ENCODE data around the gene KRTAP4-11. TPM values are rescaled to one million over a fixed set of nuclear protein-coding genes. Genes with fewer than 3 reads are reported as not detected.
"Not testable (repeated sequence)": the region's sequence is repeated elsewhere in the genome, so short reads cannot be mapped to it uniquely, and the experiment has no call there.

Gene KRTAP4-11
- total RNA-seq, 2 experiments from 2014 or later = not detected

- no peaks in the 10 kb centered on the region for H3K36me3 Mint-ChIP-seq (ENCODE audit: low read depth)
- no peak for TF ChIP-seq CTCF (IDR thresholded peaks at IDR 0.05)
- ATAC-seq (ENCODE audit: poor library complexity) (no peak), DNase-seq (no peak)
- Histone ChIP-seq H3K4me3 (ENCODE audit: low read length) (no peak within 1 kb of the TSS), H3K27me3 (ENCODE audit: control insufficient read depth in 1 of 2, insufficient read depth in 2 of 2, low read length in 2 of 2) (no peaks in the 10 kb centered on the region), H3K4me1 (ENCODE audit: insufficient read depth, low read length) (no peaks in the 10 kb centered on the region), H3K27ac (ENCODE audit: low read depth in 1 of 2, low read length in 2 of 2) (no peak within 1 kb of the TSS), H3K36me3 (ENCODE audit: insufficient read depth, low read length) (no peaks in the 10 kb centered on the region), H3K9me3 (ENCODE audit: control insufficient read depth in 1 of 2, insufficient read depth in 1 of 2, low read length in 2 of 2) (no peaks in the 10 kb centered on the region)
- peaks cover 4% of the 10 kb centered on the region for H3K4me1 Mint-ChIP-seq (ENCODE audit: low read depth)
- no peaks in the 10 kb centered on the region for H3K9me3 Mint-ChIP-seq
- ChIA-PET CTCF (no interaction called here), POLR2A (no interaction called here)
- intact Hi-C loops (cut with DNase I, micrococcal nuclease) = no loop called here
- H3K4me3 Mint-ChIP-seq = no peak within 1 kb of the TSS
- H3K27ac Mint-ChIP-seq = no peak within 1 kb of the TSS
- peaks cover 13% of the 10 kb centered on the region for H3K27me3 Mint-ChIP-seq
Observed at GRCh38 chr17:41149652-41149985, 31.4 kb upstream of the KRTAP4-11 start, which contains the start of gene KRTAP4-5. Gene KRTAP4-5, minus strand, starts transcription at chr17:41149825. Its CDS starts 58 bp downstream, at chr17:41149767.

- intact Hi-C loops (cut with DNase I, micrococcal nuclease); DNase-seq; H3K9me3 Mint-ChIP-seq; H3K36me3 Mint-ChIP-seq (ENCODE audit: low read depth); H3K4me1 ChIP-seq (ENCODE audit: insufficient read depth, low read length); H3K27me3 ChIP-seq (ENCODE audit: control insufficient read depth in 1 of 2, insufficient read depth in 2 of 2, low read length in 2 of 2); H3K4me1 Mint-ChIP-seq (ENCODE audit: low read depth); H3K9me3 ChIP-seq (ENCODE audit: control insufficient read depth in 1 of 2, insufficient read depth in 1 of 2, low read length in 2 of 2); ATAC-seq (ENCODE audit: poor library complexity); POLR2A ChIA-PET; CTCF ChIA-PET; H3K36me3 ChIP-seq (ENCODE audit: insufficient read depth, low read length); H3K4me3 ChIP-seq (ENCODE audit: low read length); H3K27ac ChIP-seq (ENCODE audit: low read depth in 1 of 2, low read length in 2 of 2); H3K4me3 Mint-ChIP-seq; H3K27ac Mint-ChIP-seq: not testable (repeated sequence)
- H3K27me3 Mint-ChIP-seq = peaks cover 13% of the 10 kb centered on the region
Observed at GRCh38 chr17:41148971-41149651, 30.9 kb upstream of the KRTAP4-11 start.

GRCh38 chr17:41147531-41148204, 29.5 kb upstream of the KRTAP4-11 start:
- peaks cover 5% of the 10 kb centered on the region for H3K27me3 Mint-ChIP-seq
- DNase-seq = no peak
- no peak overlapping the region for H3K4me3 Mint-ChIP-seq
- no peaks in the 10 kb centered on the region for H3K27me3 ChIP-seq (ENCODE audit: control insufficient read depth in 1 of 2, insufficient read depth in 2 of 2, low read length in 2 of 2)
- H3K4me1 Mint-ChIP-seq (ENCODE audit: low read depth) = no peaks in the 10 kb centered on the region
- peaks cover 10% of the 10 kb centered on the region for H3K36me3 Mint-ChIP-seq (ENCODE audit: low read depth)
- H3K36me3 ChIP-seq (ENCODE audit: insufficient read depth, low read length) = no peaks in the 10 kb centered on the region
- CTCF ChIA-PET = no interaction called here
- no peak overlapping the region for H3K4me3 ChIP-seq (ENCODE audit: low read length)
- ATAC-seq (ENCODE audit: poor library complexity) = no peak
- no peak for TF ChIP-seq CTCF (IDR thresholded peaks at IDR 0.05)
- no peaks in the 10 kb centered on the region for H3K4me1 ChIP-seq (ENCODE audit: insufficient read depth, low read length)
- POLR2A ChIA-PET = no interaction called here
- intact Hi-C loops (cut with DNase I, micrococcal nuclease) = no loop called here
- peaks cover 5% of the 10 kb centered on the region for H3K9me3 Mint-ChIP-seq
- H3K27ac ChIP-seq (ENCODE audit: low read depth in 1 of 2, low read length in 2 of 2) = no peak overlapping the region
- H3K27ac Mint-ChIP-seq = no peak overlapping the region
- H3K9me3 ChIP-seq (ENCODE audit: control insufficient read depth in 1 of 2, insufficient read depth in 1 of 2, low read length in 2 of 2) = peaks cover 5 to 9% of the 10 kb centered on the region in 2 experiments
